Measurements from ENCODE around the gene RGS17.

RGS17 gene

DNA sequence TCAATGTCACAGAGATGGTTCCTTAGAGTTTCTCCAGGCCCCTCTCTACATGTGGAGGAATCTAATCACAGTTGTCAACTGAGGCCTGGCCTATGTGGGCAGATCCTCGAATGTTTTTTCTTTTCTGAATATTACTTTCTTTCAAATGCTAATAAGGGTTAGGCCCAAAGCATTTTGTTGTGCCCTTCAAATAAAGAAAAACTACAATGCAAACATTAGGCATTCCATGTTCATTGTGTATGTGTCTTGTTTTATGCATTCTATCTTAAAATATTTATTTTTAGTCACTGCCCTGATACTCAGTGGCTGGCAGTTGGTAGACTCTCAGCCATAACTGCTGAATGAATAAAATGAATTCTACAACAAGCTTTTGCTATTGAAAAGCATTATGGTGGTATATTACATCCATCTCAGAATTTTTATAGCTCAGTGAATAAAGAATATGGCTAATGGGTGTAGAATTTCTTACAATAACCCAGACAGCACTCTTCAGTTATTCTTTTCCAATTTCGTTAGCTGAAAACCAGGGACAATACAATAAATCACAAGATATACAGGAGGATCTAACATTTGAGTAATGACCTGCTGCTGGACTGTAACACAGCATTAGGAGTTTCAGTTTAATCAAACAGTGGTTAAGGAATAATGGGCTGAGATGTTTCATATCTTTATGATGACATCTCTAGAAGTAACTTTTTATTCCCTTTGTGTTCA is 28.3 kb downstream of the RGS17 start:
- H3K4me3 ChIP-seq (ENCODE audit: low read depth, low read length), result no peak overlapping the region
- ChIA-PET CTCF (no interaction called here), POLR2A (no interaction called here)
- no peaks in the 10 kb centered on the region for H3K4me1 ChIP-seq (ENCODE audit: control insufficient read depth, insufficient read depth, low read length)
- no peaks in the 10 kb centered on the region for H3K36me3 ChIP-seq (ENCODE audit: control insufficient read depth in 2 of 2, insufficient read depth in 1 of 2, low read length in 2 of 2)
- TF ChIP-seq, protein P1, sequence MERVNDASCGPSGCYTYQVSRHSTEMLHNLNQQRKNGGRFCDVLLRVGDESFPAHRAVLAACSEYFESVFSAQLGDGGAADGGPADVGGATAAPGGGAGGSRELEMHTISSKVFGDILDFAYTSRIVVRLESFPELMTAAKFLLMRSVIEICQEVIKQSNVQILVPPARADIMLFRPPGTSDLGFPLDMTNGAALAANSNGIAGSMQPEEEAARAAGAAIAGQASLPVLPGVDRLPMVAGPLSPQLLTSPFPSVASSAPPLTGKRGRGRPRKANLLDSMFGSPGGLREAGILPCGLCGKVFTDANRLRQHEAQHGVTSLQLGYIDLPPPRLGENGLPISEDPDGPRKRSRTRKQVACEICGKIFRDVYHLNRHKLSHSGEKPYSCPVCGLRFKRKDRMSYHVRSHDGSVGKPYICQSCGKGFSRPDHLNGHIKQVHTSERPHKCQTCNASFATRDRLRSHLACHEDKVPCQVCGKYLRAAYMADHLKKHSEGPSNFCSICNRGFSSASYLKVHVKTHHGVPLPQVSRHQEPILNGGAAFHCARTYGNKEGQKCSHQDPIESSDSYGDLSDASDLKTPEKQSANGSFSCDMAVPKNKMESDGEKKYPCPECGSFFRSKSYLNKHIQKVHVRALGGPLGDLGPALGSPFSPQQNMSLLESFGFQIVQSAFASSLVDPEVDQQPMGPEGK (tag by site-specific recombination; IDR thresholded peaks at IDR 0.05), result no peak
- TF ChIP-seq ZNF701 (tag by site-specific recombination; IDR thresholded peaks at IDR 0.05), result no peak
- TF ChIP-seq TCF7L2 (IDR thresholded peaks at IDR 0.05; ENCODE audit: borderline replicate concordance, low read depth, low read length), result no peak
- TF ChIP-seq, protein P2, sequence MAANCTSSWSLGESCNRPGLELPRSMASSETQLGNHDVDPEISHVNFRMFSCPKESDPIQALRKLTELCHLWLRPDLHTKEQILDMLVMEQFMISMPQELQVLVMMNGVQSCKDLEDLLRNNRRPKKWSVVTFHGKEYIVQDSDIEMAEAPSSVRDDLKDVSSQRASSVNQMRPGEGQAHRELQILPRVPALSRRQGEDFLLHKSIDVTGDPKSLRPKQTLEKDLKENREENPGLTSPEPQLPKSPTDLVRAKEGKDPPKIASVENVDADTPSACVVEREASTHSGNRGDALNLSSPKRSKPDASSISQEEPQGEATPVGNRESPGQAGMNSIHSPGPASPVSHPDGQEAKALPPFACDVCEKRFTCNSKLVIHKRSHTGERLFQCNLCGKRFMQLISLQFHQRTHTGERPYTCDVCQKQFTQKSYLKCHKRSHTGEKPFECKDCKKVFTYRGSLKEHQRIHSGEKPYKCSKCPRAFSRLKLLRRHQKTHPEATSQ (tag by site-specific recombination; IDR thresholded peaks at IDR 0.05), result no peak
- no peak for TF ChIP-seq ZNF426 (tag by site-specific recombination; IDR thresholded peaks at IDR 0.05)
- no peak for TF ChIP-seq ZNF624 (tag by site-specific recombination; IDR thresholded peaks at IDR 0.05)
- H3K9me3 ChIP-seq (ENCODE audit: control insufficient read depth, insufficient read depth, low read depth, low read length), result no peaks in the 10 kb centered on the region
- H3K27ac ChIP-seq (ENCODE audit: extremely low read depth, low read depth, low read length), result no peak overlapping the region

DNA sequence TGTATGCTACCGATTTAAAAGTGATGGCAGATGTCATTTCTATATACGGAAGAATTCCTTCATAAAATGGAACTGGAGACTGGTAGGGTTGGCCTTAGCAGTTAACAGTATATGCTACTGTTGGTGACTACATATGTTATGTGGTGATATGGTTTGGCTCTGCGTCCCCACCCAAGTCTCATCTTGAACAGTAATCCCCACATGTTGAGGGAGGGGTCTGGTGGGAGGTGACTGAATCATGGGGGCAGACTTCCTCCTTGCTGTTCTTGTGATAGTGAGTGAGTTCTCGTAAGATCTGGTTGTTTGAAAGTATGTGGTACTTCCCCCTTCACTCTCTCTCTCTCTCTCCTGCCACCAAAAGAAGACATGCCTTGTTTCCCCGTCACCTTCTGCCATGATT is 29.6 kb downstream of the RGS17 start:
- CTCF ChIA-PET, result no interaction called here
- no peaks in the 10 kb centered on the region for H3K9me3 ChIP-seq (ENCODE audit: control insufficient read depth, insufficient read depth, low read depth, low read length)
- no peaks in the 10 kb centered on the region for H3K4me1 ChIP-seq (ENCODE audit: control insufficient read depth, insufficient read depth, low read length)
- H3K4me3 ChIP-seq (ENCODE audit: low read depth, low read length), result no peak overlapping the region
- POLR2A ChIA-PET, result no interaction called here
- no peak overlapping the region for H3K27ac ChIP-seq (ENCODE audit: extremely low read depth, low read depth, low read length)
- TF ChIP-seq ZNF670 (tag by site-specific recombination; IDR thresholded peaks at IDR 0.05; ENCODE audit: low read depth) (no peak), SALL2 (tag by site-specific recombination; IDR thresholded peaks at IDR 0.05; ENCODE audit: borderline replicate concordance) (no peak), ZSCAN23 (tag by site-specific recombination; IDR thresholded peaks at IDR 0.05) (no peak), ZNF132 (tag by site-specific recombination; IDR thresholded peaks at IDR 0.05; ENCODE audit: borderline replicate concordance) (no peak)
- H3K36me3 ChIP-seq (ENCODE audit: control insufficient read depth in 2 of 2, insufficient read depth in 1 of 2, low read length in 2 of 2), result no peaks in the 10 kb centered on the region

DNA sequence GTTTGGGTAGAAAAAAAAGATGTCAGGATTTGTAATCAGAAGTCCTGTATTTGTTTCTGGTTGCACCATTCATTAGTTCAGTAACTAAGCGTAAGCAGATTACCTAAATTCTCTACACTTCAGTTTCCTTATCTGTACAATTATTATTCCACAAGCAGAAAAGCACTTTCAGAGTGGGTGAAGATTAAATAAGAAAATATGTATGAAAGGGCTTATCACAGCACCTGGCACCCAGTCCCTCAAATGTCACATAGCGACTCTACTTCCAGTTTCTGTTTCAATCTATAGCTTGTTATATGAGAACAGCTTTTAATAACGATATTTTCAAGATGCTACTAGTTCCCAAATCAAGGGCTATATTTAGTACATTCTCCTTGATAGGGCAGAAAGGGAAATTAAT is 31.4 kb downstream of the RGS17 start:
- no peaks in the 10 kb centered on the region for H3K9me3 ChIP-seq (ENCODE audit: control insufficient read depth, insufficient read depth, low read depth, low read length)
- no peaks in the 10 kb centered on the region for H3K4me1 ChIP-seq (ENCODE audit: control insufficient read depth, insufficient read depth, low read length)
- ChIA-PET CTCF (no interaction called here), POLR2A (no interaction called here)
- H3K4me3 ChIP-seq (ENCODE audit: low read depth, low read length), result no peak overlapping the region
- no peak overlapping the region for H3K27ac ChIP-seq (ENCODE audit: extremely low read depth, low read depth, low read length)
- no peaks in the 10 kb centered on the region for H3K36me3 ChIP-seq (ENCODE audit: control insufficient read depth in 2 of 2, insufficient read depth in 1 of 2, low read length in 2 of 2)
- no peak for TF ChIP-seq ZBTB7A (tag by site-specific recombination; IDR thresholded peaks at IDR 0.05; ENCODE audit: low read depth)
- no peak for TF ChIP-seq SCRT1 (tag by site-specific recombination; IDR thresholded peaks at IDR 0.05; ENCODE audit: borderline replicate concordance)
- no peak for TF ChIP-seq BCL11B (tag by site-specific recombination; IDR thresholded peaks at IDR 0.05; ENCODE audit: low read depth)
- TF ChIP-seq, protein P3, sequence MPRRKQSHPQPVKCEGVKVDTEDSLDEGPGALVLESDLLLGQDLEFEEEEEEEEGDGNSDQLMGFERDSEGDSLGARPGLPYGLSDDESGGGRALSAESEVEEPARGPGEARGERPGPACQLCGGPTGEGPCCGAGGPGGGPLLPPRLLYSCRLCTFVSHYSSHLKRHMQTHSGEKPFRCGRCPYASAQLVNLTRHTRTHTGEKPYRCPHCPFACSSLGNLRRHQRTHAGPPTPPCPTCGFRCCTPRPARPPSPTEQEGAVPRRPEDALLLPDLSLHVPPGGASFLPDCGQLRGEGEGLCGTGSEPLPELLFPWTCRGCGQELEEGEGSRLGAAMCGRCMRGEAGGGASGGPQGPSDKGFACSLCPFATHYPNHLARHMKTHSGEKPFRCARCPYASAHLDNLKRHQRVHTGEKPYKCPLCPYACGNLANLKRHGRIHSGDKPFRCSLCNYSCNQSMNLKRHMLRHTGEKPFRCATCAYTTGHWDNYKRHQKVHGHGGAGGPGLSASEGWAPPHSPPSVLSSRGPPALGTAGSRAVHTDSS (tag by site-specific recombination; IDR thresholded peaks at IDR 0.05), result no peak
- TF ChIP-seq, protein P1 (tag by site-specific recombination; IDR thresholded peaks at IDR 0.05), result no peak
- TF ChIP-seq, protein P4, sequence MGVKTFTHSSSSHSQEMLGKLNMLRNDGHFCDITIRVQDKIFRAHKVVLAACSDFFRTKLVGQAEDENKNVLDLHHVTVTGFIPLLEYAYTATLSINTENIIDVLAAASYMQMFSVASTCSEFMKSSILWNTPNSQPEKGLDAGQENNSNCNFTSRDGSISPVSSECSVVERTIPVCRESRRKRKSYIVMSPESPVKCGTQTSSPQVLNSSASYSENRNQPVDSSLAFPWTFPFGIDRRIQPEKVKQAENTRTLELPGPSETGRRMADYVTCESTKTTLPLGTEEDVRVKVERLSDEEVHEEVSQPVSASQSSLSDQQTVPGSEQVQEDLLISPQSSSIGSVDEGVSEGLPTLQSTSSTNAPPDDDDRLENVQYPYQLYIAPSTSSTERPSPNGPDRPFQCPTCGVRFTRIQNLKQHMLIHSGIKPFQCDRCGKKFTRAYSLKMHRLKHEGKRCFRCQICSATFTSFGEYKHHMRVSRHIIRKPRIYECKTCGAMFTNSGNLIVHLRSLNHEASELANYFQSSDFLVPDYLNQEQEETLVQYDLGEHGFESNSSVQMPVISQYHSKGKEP (tag by site-specific recombination; IDR thresholded peaks at IDR 0.05), result no peak
- TF ChIP-seq ZNF658 (tag by site-specific recombination; IDR thresholded peaks at IDR 0.05), result no peak
- TF ChIP-seq ZNF223 (tag by site-specific recombination; IDR thresholded peaks at IDR 0.05), result no peak
- no peak for TF ChIP-seq ZNF664 (tag by site-specific recombination; IDR thresholded peaks at IDR 0.05)
- no peak for TF ChIP-seq ZNF596 (tag by site-specific recombination; IDR thresholded peaks at IDR 0.05)
- TF ChIP-seq ZFP3 (tag by site-specific recombination; IDR thresholded peaks at IDR 0.05; ENCODE audit: low read depth), result no peak
- TF ChIP-seq ZNF311 (tag by site-specific recombination; IDR thresholded peaks at IDR 0.05; ENCODE audit: borderline replicate concordance), result no peak
- no peak for TF ChIP-seq ZFP37 (tag by site-specific recombination; IDR thresholded peaks at IDR 0.05)
- no peak for TF ChIP-seq ZNF548 (tag by site-specific recombination; IDR thresholded peaks at IDR 0.05)
